ENCODE results near the gene PTPRA.
"Not testable (repeated sequence)": the region's sequence is repeated elsewhere in the genome, so short reads cannot be mapped to it uniquely, and the experiment has no call there.

The PTPRA gene

DNA sequence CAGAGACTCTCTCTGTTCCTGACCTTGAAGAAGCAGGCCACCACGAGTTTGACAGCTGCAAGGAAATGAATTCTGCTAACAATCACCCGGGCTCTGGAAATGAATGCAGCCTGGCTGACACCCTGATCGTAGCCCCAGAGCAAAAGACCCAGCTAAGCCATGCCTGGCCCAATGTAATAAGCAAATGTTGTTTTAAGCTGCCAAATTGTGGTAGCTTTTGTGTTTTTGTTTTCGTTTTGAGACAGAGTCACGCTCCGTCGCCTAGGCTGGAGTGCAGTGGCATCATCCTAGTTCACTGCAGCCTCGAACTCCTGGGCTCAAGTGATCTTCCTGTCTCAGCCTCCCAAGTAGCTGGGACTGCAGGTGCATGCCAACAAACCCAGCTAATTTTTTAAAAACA, 194.8 kb downstream of the PTPRA start:
- H3K4me3 ChIP-seq (ENCODE audit: low read depth, low read length), result no peak overlapping the region
- TF ChIP-seq CTCF (IDR thresholded peaks at IDR 0.05; ENCODE audit: borderline replicate concordance, insufficient read depth, low read depth, low read length), result no peak

DNA sequence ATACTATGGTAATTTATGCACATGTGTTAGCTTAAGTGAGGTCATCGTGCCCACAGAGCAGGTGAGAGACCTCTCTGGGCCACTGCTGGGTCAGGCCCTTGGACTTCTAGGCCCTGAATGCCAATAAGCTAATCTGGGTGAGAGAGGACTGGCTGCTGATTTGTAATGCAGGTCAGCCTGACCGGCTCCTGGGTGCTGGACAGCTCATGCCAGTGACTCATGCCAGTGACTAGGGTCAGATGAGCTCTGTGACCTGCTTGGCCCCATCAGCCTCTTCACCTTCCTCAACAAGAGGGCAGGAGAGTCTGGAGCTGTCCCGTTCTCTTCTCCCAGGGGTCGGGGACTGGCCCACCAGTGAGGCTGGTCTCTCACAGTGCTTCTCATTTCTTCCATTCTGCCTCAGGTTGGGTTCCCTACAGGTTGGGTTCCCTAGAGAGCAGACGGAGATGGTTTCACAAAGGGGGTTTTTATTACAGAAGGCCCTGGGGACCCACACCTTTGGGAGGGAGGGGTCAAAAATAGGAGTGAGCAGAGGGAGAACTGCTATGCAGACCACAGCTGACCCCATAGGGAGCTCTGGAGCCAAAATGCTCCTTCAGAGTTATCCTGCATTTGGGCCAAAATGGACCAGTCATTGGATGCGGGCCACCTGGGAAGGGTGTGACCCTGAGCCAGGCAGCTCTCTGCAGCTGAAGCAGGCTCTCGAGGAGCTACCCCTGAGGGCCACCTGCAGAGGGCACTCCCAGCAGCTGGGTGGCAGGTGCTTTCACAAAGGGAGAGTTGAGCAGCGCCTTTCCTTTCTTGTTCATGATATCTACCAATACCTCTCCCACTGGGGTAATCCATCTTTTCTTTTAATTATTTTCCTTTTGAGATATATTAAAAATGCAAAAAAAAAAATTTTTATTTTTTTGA, 196.0 kb downstream of the PTPRA start:
- no peak overlapping the region for H3K4me3 ChIP-seq (ENCODE audit: low read depth, low read length)

GRCh38 chr20:3070725-3071124, 197.4 kb downstream of the PTPRA start:
- no peak overlapping the region for H3K4me3 ChIP-seq (ENCODE audit: low read depth, low read length)
- TF ChIP-seq CTCF (IDR thresholded peaks at IDR 0.05; ENCODE audit: borderline replicate concordance, insufficient read depth, low read depth, low read length), result no peak

More for the DNA sequence above, 196.0 kb downstream of the PTPRA start:
- peak; percentile 44; the same call in 1 of the 2 replicates for TF ChIP-seq CTCF (IDR thresholded peaks at IDR 0.05; ENCODE audit: borderline replicate concordance, insufficient read depth, low read depth, low read length)

DNA sequence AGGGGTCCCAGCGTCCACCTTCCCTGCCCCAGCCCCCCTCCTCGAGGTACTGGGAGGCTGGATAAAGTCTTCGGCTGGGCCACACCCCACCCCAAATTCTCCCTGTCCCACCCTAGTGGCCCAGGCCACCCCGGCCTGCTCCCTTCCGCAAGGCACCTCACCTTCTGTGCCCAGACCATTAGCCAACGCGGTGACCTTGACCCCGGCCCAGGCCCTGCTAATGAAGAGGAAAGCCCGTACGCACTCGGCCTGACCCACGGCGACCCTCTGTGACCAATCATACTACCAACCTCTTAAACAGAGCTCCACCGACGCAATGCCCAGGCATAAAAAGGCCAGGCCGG, 198.0 kb downstream of the PTPRA start:
- TF ChIP-seq CTCF (IDR thresholded peaks at IDR 0.05; ENCODE audit: borderline replicate concordance, insufficient read depth, low read depth, low read length), result no peak
- H3K4me3 ChIP-seq (ENCODE audit: low read depth, low read length), result no peak overlapping the region

GRCh38 chr20:3071610-3072529, 198.6 kb downstream of the PTPRA start, which contains the start of gene OXT:
Gene OXT (plus strand): TSS chr20:3071620. CDS start chr20:3071656, 36 bp downstream.
- H3K4me3 ChIP-seq (ENCODE audit: low read depth, low read length), result no peak within 1 kb of the TSS
- TF ChIP-seq CTCF (IDR thresholded peaks at IDR 0.05; ENCODE audit: borderline replicate concordance, insufficient read depth, low read depth, low read length), result no peak

- no peak overlapping the region for H3K4me3 ChIP-seq (ENCODE audit: low read depth, low read length)
Measured at GRCh38 chr20:3072530-3073250, 199.4 kb downstream of the PTPRA start.

GRCh38 chr20:3073251-3073643, 200.0 kb downstream of the PTPRA start:
- not testable (repeated sequence) for H3K4me3 ChIP-seq (ENCODE audit: low read depth, low read length)

More at GRCh38 chr20:3072530-3073250, 199.4 kb downstream of the PTPRA start:
- no peak for TF ChIP-seq CTCF (IDR thresholded peaks at IDR 0.05; ENCODE audit: borderline replicate concordance, insufficient read depth, low read depth, low read length)

Measured in GM12875 (cell line).